ENCODE data around the gene ST14. TPM values are rescaled to one million over a fixed set of nuclear protein-coding genes. Genes with fewer than 3 reads are reported as not detected.

Gene ST14
- total and polyA plus RNA-seq, 2 donors (not counting 1 experiment from before 2014, with no cell fraction given) = under 0.01 TPM; not detected in 1

DNA sequence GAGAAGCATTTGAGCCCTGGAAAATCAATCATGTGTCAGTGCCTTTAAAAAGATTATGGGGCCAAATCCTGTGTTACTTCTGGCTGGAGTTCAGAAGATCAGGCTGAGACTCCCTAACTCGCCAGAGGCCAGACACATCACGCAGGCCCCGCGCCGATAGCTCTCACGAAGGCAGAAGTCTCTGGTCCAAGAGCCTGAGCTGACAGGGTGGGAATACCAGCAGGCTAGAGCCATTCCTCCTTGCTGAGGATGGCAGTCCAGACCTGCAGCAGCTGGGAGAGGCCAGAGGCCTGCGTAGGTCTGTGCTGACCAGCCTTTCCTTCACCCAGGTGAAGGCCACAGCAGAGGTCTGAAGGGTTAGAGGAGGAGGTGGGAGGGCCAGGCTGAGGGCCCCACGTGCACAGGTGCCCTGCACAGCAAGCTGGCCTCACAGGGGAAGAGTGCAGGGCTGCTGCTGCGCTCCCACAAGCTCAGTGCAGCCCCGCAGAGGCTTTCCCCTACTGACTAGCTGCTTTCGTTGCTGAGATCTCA, 52.9 kb downstream of the ST14 start:
- TF ChIP-seq, protein P1, sequence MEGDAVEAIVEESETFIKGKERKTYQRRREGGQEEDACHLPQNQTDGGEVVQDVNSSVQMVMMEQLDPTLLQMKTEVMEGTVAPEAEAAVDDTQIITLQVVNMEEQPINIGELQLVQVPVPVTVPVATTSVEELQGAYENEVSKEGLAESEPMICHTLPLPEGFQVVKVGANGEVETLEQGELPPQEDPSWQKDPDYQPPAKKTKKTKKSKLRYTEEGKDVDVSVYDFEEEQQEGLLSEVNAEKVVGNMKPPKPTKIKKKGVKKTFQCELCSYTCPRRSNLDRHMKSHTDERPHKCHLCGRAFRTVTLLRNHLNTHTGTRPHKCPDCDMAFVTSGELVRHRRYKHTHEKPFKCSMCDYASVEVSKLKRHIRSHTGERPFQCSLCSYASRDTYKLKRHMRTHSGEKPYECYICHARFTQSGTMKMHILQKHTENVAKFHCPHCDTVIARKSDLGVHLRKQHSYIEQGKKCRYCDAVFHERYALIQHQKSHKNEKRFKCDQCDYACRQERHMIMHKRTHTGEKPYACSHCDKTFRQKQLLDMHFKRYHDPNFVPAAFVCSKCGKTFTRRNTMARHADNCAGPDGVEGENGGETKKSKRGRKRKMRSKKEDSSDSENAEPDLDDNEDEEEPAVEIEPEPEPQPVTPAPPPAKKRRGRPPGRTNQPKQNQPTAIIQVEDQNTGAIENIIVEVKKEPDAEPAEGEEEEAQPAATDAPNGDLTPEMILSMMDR (conservative IDR thresholded peaks at IDR 0.05 in 1 of 2, IDR thresholded peaks at IDR 0.05 in 1 of 2; ENCODE audit: low read depth in 1 of 2, low read length in 2 of 2) = no peak
- no peak for TF ChIP-seq EZH2 (IDR thresholded peaks at IDR 0.05; ENCODE audit: low read length, missing control alignments)
- H2AFZ ChIP-seq (ENCODE audit: low read length) = no peak overlapping the region
- H3K27me3 ChIP-seq (ENCODE audit: control insufficient read depth, insufficient read depth, low read length) = peaks cover 20% of the 10 kb centered on the region
- H3K9me3 ChIP-seq (ENCODE audit: control insufficient read depth, insufficient read depth, low read depth, low read length) = no peaks in the 10 kb centered on the region
- no peak overlapping the region for H3K27ac ChIP-seq (ENCODE audit: insufficient read depth, low read length)
- H3K79me2 ChIP-seq (ENCODE audit: control insufficient read depth, insufficient read depth, low read length) = no peaks in the 10 kb centered on the region
- DNase-seq (ENCODE audit: low read depth in 2 of 2) = no peak
- no peak overlapping the region for H3K4me3 ChIP-seq (replicated peaks in 1 of 4; ENCODE audit: control extremely low read depth in 1 of 4, insufficient read depth in 1 of 4, low read depth in 3 of 4, low read length in 4 of 4)
- H3K4me1 ChIP-seq (ENCODE audit: control insufficient read depth, extremely low read depth, insufficient read depth, low read length) = no peaks in the 10 kb centered on the region
- no peaks in the 10 kb centered on the region for H3K36me3 ChIP-seq (ENCODE audit: control insufficient read depth, insufficient read depth, low read length)
- no peak overlapping the region for H3K9ac ChIP-seq (ENCODE audit: insufficient read depth, low read length)
- no peak overlapping the region for H3K4me2 ChIP-seq (ENCODE audit: extremely low read depth, insufficient read depth, low read length)
- no peaks in the 10 kb centered on the region for H4K20me1 ChIP-seq (ENCODE audit: control insufficient read depth, extremely low read depth, insufficient read depth, low read length)

DNA sequence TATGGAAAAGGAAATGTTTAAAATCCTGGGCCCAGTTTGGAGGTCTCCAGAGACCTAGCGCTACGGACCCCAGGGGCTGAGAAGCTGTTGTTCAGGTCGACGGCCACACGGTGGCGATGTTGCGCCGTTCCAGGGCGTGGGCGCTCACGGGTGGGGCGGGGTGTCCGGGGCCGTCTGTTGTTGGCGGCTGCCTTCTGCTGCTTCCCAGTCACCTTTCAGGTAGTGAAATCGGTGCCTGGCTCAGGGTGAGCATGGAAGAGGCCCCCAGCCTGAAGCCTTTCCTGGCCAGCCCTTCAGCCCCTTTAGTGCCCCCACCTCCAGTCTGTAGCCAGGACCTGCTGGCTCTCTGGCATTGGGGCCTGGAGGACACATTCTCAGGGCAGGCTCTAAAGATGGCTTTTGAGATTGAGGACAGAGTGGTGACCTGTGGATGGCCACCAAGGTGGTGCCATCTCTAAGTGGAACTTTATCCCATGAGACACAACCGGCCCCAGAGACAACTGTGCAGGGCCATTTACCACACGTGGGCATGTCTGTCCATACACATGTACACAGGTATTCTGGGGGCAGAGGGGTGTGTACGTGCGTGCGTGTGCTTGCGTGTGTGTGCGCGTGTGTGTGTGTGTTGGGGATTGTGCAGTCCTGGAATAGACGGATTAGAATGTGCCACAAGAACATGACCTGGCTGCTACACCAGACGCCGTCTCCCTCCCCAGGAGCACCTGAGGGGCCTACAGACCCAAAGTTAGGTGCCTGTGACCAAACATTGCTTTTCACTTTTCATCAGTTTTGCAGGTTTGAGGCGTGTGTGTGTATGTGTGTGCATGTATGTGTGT, 53.8 kb downstream of the ST14 start:
- Histone ChIP-seq H3K79me2 (ENCODE audit: control insufficient read depth, insufficient read depth, low read length) (no peaks in the 10 kb centered on the region), H3K4me2 (ENCODE audit: extremely low read depth, insufficient read depth, low read length) (no peak overlapping the region), H3K36me3 (ENCODE audit: control insufficient read depth, insufficient read depth, low read length) (no peaks in the 10 kb centered on the region), H3K9me3 (ENCODE audit: control insufficient read depth, insufficient read depth, low read depth, low read length) (no peaks in the 10 kb centered on the region), H4K20me1 (ENCODE audit: control insufficient read depth, extremely low read depth, insufficient read depth, low read length) (no peaks in the 10 kb centered on the region), H3K27ac (ENCODE audit: insufficient read depth, low read length) (no peak overlapping the region), H3K27me3 (ENCODE audit: control insufficient read depth, insufficient read depth, low read length) (peaks cover 20% of the 10 kb centered on the region), H3K9ac (ENCODE audit: insufficient read depth, low read length) (no peak overlapping the region), H3K4me1 (ENCODE audit: control insufficient read depth, extremely low read depth, insufficient read depth, low read length) (no peaks in the 10 kb centered on the region), H3K4me3 (replicated peaks in 1 of 4; ENCODE audit: control extremely low read depth in 1 of 4, insufficient read depth in 1 of 4, low read depth in 3 of 4, low read length in 4 of 4) (no peak overlapping the region), H2AFZ (ENCODE audit: low read length) (no peak overlapping the region)
- TF ChIP-seq, protein P1 (conservative IDR thresholded peaks at IDR 0.05 in 1 of 2, IDR thresholded peaks at IDR 0.05 in 1 of 2; ENCODE audit: low read depth in 1 of 2, low read length in 2 of 2) = peak; percentile 84 to 89
- no peak for TF ChIP-seq EZH2 (IDR thresholded peaks at IDR 0.05; ENCODE audit: low read length, missing control alignments)
- DNase-seq (ENCODE audit: low read depth in 2 of 2) = peak; percentile 8 to 9

DNA sequence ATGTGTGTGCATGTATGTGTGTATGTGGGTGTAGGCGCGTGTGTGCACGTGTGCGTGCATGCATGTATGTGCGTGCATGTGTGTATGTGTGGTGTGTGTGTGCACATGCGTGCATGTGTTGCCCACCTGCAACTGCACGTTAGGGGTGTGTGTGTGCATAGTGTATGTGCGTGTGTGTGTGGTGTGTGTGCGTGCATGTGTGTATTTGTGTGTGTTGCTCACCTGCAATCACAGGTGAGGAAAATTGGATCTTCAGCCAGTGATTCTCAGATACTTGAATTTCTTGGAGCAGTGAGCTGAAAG, 54.3 kb downstream of the ST14 start:
- H2AFZ ChIP-seq (ENCODE audit: low read length) = no peak overlapping the region
- H3K27ac ChIP-seq (ENCODE audit: insufficient read depth, low read length) = no peak overlapping the region
- no peaks in the 10 kb centered on the region for H3K4me1 ChIP-seq (ENCODE audit: control insufficient read depth, extremely low read depth, insufficient read depth, low read length)
- H3K4me3 ChIP-seq (replicated peaks in 1 of 4; ENCODE audit: control extremely low read depth in 1 of 4, insufficient read depth in 1 of 4, low read depth in 3 of 4, low read length in 4 of 4) = no peak overlapping the region
- H3K36me3 ChIP-seq (ENCODE audit: control insufficient read depth, insufficient read depth, low read length) = no peaks in the 10 kb centered on the region
- no peaks in the 10 kb centered on the region for H4K20me1 ChIP-seq (ENCODE audit: control insufficient read depth, extremely low read depth, insufficient read depth, low read length)
- no peak overlapping the region for H3K4me2 ChIP-seq (ENCODE audit: extremely low read depth, insufficient read depth, low read length)
- no peaks in the 10 kb centered on the region for H3K79me2 ChIP-seq (ENCODE audit: control insufficient read depth, insufficient read depth, low read length)
- no peaks in the 10 kb centered on the region for H3K9me3 ChIP-seq (ENCODE audit: control insufficient read depth, insufficient read depth, low read depth, low read length)
- peaks cover 20% of the 10 kb centered on the region for H3K27me3 ChIP-seq (ENCODE audit: control insufficient read depth, insufficient read depth, low read length)
- no peak overlapping the region for H3K9ac ChIP-seq (ENCODE audit: insufficient read depth, low read length)
- TF ChIP-seq, protein P1 (conservative IDR thresholded peaks at IDR 0.05 in 1 of 2, IDR thresholded peaks at IDR 0.05 in 1 of 2; ENCODE audit: low read depth in 1 of 2, low read length in 2 of 2) = no peak
- no peak for TF ChIP-seq EZH2 (IDR thresholded peaks at IDR 0.05; ENCODE audit: low read length, missing control alignments)
- no peak for DNase-seq (ENCODE audit: low read depth in 2 of 2)

Data from fibroblast of lung (primary cell).